ENCODE results near the gene AGAP1. TPM values are rescaled to one million over a fixed set of nuclear protein-coding genes. Genes with fewer than 3 reads are reported as not detected.

Gene AGAP1
- total RNA-seq, 2 experiments from 2014 or later: not detected

DNA sequence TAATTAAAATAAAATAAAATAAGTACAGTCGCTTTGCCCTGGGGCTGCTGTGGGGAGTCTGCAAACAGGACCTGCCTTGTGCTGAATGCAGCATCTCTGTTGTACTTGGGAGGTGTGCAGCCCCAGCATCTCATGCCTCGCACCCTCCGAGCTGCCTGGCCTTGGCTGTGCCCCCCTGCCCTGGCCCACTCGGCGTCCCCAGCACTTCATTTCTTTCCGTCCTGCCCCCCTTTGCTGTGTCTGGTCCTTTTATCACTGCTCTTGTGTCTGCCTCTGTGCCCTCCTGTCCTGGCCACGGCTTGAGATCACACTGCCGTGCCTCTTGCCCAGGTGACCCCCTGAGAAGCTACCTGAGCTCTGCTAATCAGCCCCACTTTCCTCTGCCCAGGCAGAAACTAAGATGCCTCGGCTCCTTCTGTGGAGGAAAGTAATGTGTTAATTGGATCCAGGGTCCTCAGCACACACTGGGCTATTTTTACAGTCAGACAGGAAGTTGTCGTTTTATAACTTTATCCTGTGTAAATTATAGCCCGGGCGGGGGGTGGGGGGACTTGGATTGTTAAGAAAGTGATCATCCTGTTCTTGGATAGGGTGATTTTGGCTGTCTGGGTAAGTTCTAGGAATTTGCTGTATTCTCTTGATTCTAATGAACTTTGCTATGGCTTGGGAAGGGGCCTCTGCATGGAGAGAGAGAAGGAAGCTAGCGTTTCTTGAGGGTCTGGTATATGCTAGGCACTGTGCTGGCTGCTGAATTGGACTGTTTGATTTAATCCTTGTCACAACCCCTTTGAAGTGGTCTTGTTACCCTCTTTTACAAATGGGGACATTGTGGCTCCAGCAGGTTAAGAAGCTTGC lies 69.4 kb downstream of the AGAP1 start:
- BruUV-seq (replicated peaks): no TSS peak
- Histone ChIP-seq H3K36me3 (ENCODE audit: insufficient read depth, low read length) (no peaks in the 10 kb centered on the region), H2AFZ (ENCODE audit: low read length) (no peak overlapping the region), H3K4me2 (ENCODE audit: low read length) (no peak overlapping the region), H3K4me1 (ENCODE audit: insufficient read depth, low read length, poor library complexity, severe bottlenecking) (no peaks in the 10 kb centered on the region), H3K4me3 (ENCODE audit: low read depth, low read length, poor library complexity, severe bottlenecking) (no peak overlapping the region), H3K79me2 (ENCODE audit: insufficient read depth, low read depth, low read length) (no peaks in the 10 kb centered on the region), H4K20me1 (ENCODE audit: insufficient read depth, low read length) (no peaks in the 10 kb centered on the region), H3K9me2 (ENCODE audit: insufficient read depth, low read length) (no peaks in the 10 kb centered on the region), H3K27ac (ENCODE audit: low read depth, low read length, poor library complexity, severe bottlenecking) (no peak overlapping the region), H3K9me3 (ENCODE audit: low read length) (no peaks in the 10 kb centered on the region)
- CTCF ChIA-PET (ENCODE audit: unreplicated experiment): no interaction called here
- no peak for DNase-seq (ENCODE audit: low spot score)
- POLR2A ChIA-PET: no interaction called here
- TF ChIP-seq CTCF (conservative IDR thresholded peaks at IDR 0.05; ENCODE audit: low read length) (no peak), EZH2phosphoT487 (IDR thresholded peaks at IDR 0.05; ENCODE audit: borderline replicate concordance, low read depth, low read length) (no peak)
- intact Hi-C loops (cut with micrococcal nuclease; ENCODE audit: unreplicated experiment): no loop called here

GRCh38 chr2:235564066-235564465 lies 70.2 kb downstream of the AGAP1 start:
- no peaks in the 10 kb centered on the region for H3K79me2 ChIP-seq (ENCODE audit: insufficient read depth, low read depth, low read length)
- no peaks in the 10 kb centered on the region for H3K4me1 ChIP-seq (ENCODE audit: insufficient read depth, low read length, poor library complexity, severe bottlenecking)
- H4K20me1 ChIP-seq (ENCODE audit: insufficient read depth, low read length): no peaks in the 10 kb centered on the region
- H2AFZ ChIP-seq (ENCODE audit: low read length): no peak overlapping the region
- H3K36me3 ChIP-seq (ENCODE audit: insufficient read depth, low read length): no peaks in the 10 kb centered on the region
- no peak for TF ChIP-seq EZH2phosphoT487 (IDR thresholded peaks at IDR 0.05; ENCODE audit: borderline replicate concordance, low read depth, low read length)
- TF ChIP-seq CTCF (conservative IDR thresholded peaks at IDR 0.05; ENCODE audit: low read length): no peak
- no peak overlapping the region for H3K4me3 ChIP-seq (ENCODE audit: low read depth, low read length, poor library complexity, severe bottlenecking)
- H3K4me2 ChIP-seq (ENCODE audit: low read length): no peak overlapping the region
- intact Hi-C loops (cut with micrococcal nuclease; ENCODE audit: unreplicated experiment): no loop called here
- H3K9me3 ChIP-seq (ENCODE audit: low read length): no peaks in the 10 kb centered on the region
- no TSS peak for BruUV-seq (replicated peaks)
- no peak for DNase-seq (ENCODE audit: low spot score)
- no peaks in the 10 kb centered on the region for H3K9me2 ChIP-seq (ENCODE audit: insufficient read depth, low read length)
- ChIA-PET POLR2A (no interaction called here), CTCF (ENCODE audit: unreplicated experiment) (no interaction called here)
- H3K27ac ChIP-seq (ENCODE audit: low read depth, low read length, poor library complexity, severe bottlenecking): no peak overlapping the region

GRCh38 chr2:235564884-235565530 lies 71.2 kb downstream of the AGAP1 start:
- no peak for DNase-seq (ENCODE audit: low spot score)
- POLR2A ChIA-PET: no interaction called here
- Histone ChIP-seq H3K27ac (ENCODE audit: low read depth, low read length, poor library complexity, severe bottlenecking) (no peak overlapping the region), H3K9me2 (ENCODE audit: insufficient read depth, low read length) (no peaks in the 10 kb centered on the region), H3K4me1 (ENCODE audit: insufficient read depth, low read length, poor library complexity, severe bottlenecking) (no peaks in the 10 kb centered on the region), H4K20me1 (ENCODE audit: insufficient read depth, low read length) (no peaks in the 10 kb centered on the region), H2AFZ (ENCODE audit: low read length) (no peak overlapping the region), H3K79me2 (ENCODE audit: insufficient read depth, low read depth, low read length) (no peaks in the 10 kb centered on the region), H3K36me3 (ENCODE audit: insufficient read depth, low read length) (no peaks in the 10 kb centered on the region), H3K4me3 (ENCODE audit: low read depth, low read length, poor library complexity, severe bottlenecking) (no peak overlapping the region), H3K9me3 (ENCODE audit: low read length) (no peaks in the 10 kb centered on the region), H3K4me2 (ENCODE audit: low read length) (no peak overlapping the region)
- no TSS peak for BruUV-seq (replicated peaks)
- TF ChIP-seq EZH2phosphoT487 (IDR thresholded peaks at IDR 0.05; ENCODE audit: borderline replicate concordance, low read depth, low read length): no peak
- no peak for TF ChIP-seq CTCF (conservative IDR thresholded peaks at IDR 0.05; ENCODE audit: low read length)
- CTCF ChIA-PET (ENCODE audit: unreplicated experiment): no interaction called here
- intact Hi-C loops (cut with micrococcal nuclease; ENCODE audit: unreplicated experiment): no loop called here

Measured in OCI-LY7 (cell line).